ENCODE data around the gene ESYT2.
"Not testable (repeated sequence)": the region's sequence is repeated elsewhere in the genome, so short reads cannot be mapped to it uniquely, and the experiment has no call there.

Gene ESYT2

DNA sequence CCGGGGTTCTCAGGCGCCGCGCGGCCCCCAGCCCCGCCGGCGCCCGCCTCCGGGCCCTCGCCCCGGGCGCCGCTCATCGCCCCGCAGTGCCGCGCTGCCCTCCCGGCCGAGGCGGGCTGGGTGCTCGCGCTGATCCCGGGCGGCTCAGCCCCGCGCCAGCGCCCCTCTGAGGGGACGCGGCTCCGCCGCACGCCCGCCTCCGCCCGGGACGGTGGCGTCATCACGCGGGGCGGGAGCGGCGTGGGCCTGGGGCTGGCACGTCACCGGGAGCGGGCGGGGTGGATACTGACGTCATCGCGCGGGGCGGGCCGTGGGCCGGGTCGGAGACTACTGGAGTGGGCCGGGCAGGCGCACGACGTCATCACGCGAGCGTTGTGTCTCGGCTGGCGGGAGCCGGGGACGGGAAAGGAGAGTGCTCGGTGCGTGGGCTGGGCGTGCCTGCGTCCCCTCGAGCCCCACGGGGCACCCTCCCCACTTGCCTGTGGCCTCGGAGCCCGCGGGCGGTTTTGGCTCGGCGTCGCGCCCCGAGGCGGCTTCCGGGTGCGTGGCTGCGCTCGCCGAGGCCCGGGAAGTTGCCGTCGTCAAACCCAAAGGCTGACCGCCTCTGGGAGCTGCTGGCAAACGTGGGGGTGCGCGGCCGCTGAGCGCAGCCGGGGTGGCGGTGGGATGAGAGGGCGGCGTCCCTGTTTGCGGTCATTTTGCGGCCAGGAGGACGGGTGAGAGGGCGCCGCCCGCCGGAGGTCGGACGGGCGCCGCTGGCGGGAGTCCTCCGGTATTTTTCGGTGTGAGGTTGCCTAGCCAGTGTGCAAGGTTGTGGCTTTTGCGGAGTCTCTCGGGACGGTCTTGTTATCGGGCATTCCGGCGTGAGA lies at the start of gene ESYT2:
Gene ESYT2 (minus strand): TSS at position 168 of the 869 bp plus-strand sequence. CDS start 91 bp downstream, at position 77.
- Histone ChIP-seq H3K36me3 (ENCODE audit: control insufficient read depth in 1 of 2, insufficient read depth in 2 of 2, low read length in 2 of 2) (no peaks in the 10 kb centered on the region), H3K4me3 (ENCODE audit: low read depth in 1 of 2, low read length in 2 of 2) (peak within 1 kb of the TSS; percentile 83 to 84), H3K4me1 (ENCODE audit: control insufficient read depth in 1 of 2, insufficient read depth in 2 of 2, low read length in 2 of 2) (peaks cover 19 to 20% of the 10 kb centered on the region in 2 donors), H3K9me3 (ENCODE audit: control insufficient read depth in 1 of 2, low read length in 2 of 2) (no peaks in the 10 kb centered on the region), H3K27me3 (ENCODE audit: control insufficient read depth in 1 of 2, insufficient read depth in 2 of 2, low read length in 2 of 2) (no peaks in the 10 kb centered on the region), H3K9ac (ENCODE audit: low read depth in 1 of 2, low read length in 2 of 2) (peak within 1 kb of the TSS; percentile 98), H3K27ac (ENCODE audit: low read depth, low read length) (peak within 1 kb of the TSS; percentile 99)

DNA sequence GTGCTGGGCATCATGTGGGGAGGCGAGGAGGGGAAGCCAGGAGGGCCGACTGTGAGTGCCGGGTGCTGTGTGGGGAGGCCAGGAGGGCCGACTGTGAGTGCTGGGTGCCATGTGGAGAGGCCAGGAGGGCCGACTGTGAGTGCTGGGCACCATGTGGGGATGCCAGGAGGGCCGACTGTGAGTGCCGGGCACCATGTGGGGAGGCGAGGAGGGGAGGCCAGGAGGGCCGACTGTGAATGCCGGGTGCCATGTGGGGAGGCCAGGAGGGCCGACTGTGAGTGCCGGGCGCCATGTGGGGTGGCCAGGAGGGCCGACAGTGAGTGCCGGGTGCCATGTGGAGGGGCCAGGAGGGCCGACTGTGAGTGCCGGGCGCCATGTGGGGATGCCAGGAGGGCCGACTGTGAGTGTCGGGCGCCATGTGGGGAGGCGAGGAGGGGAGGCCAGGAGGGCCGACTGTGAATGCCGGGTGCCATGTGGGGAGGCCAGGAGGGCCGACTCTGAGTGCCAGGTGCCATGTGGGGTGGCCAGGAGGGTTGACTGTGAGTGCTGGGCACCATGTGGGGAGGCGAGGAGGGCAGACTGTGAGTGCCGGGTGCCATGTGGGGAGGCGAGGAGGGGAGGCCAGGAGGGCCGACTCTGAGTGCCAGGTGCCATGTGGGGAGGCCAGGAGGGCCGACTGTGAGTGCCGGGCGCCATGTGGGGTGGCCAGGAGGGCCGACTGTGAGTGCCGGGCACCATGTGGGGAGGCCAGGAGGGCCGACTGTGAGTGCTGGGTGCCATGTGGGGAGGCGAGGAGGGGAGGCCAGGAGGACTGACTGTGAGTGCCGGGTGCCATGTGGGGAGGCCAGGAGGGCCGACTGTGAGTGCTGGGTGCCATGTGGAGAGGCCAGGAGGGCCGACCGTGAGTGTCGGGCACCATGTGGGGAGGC lies 49.1 kb upstream of the ESYT2 start:
- not testable (repeated sequence) for H3K27ac ChIP-seq (ENCODE audit: low read depth, low read length); H3K9me3 ChIP-seq (ENCODE audit: control insufficient read depth in 1 of 2, low read length in 2 of 2); H3K4me1 ChIP-seq (ENCODE audit: control insufficient read depth in 1 of 2, insufficient read depth in 2 of 2, low read length in 2 of 2); H3K9ac ChIP-seq (ENCODE audit: low read depth in 1 of 2, low read length in 2 of 2); H3K4me3 ChIP-seq (ENCODE audit: low read depth in 1 of 2, low read length in 2 of 2); H3K27me3 ChIP-seq (ENCODE audit: control insufficient read depth in 1 of 2, insufficient read depth in 2 of 2, low read length in 2 of 2)
- peaks cover 24 to 45% of the 10 kb centered on the region in 2 donors for H3K36me3 ChIP-seq (ENCODE audit: control insufficient read depth in 1 of 2, insufficient read depth in 2 of 2, low read length in 2 of 2)

DNA sequence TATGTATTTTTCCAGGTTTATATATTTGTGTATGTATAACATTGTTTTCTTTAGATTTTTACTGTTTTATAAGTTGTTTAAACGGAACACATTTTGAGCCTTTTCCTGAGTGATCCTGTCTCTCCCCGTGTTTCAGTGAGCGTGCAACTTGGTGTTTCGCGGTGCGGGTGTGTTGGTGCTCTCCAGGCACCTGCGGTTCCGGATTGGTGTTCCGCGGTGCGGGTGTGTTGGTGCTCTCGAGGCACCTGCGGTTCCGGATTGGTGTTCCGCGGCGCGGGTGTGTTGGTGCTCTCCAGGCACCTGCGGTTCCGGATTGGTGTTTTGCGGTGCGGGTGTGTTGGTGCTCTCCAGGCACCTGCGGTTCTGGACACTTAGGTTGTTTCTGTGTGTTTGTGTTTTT lies 47.7 kb upstream of the ESYT2 start:
- H3K4me3 ChIP-seq (ENCODE audit: low read depth in 1 of 2, low read length in 2 of 2): no peak overlapping the region
- H3K27ac ChIP-seq (ENCODE audit: low read depth, low read length): no peak overlapping the region
- no peaks in the 10 kb centered on the region for H3K4me1 ChIP-seq (ENCODE audit: control insufficient read depth in 1 of 2, insufficient read depth in 2 of 2, low read length in 2 of 2)
- H3K9ac ChIP-seq (ENCODE audit: low read depth in 1 of 2, low read length in 2 of 2): no peak overlapping the region
- peaks cover 24 to 45% of the 10 kb centered on the region in 2 donors for H3K36me3 ChIP-seq (ENCODE audit: control insufficient read depth in 1 of 2, insufficient read depth in 2 of 2, low read length in 2 of 2)
- no peaks in the 10 kb centered on the region for H3K27me3 ChIP-seq (ENCODE audit: control insufficient read depth in 1 of 2, insufficient read depth in 2 of 2, low read length in 2 of 2)
- no peaks in the 10 kb centered on the region for H3K9me3 ChIP-seq (ENCODE audit: control insufficient read depth in 1 of 2, low read length in 2 of 2)

GRCh38 chr7:158869876-158870275 lies 40.6 kb upstream of the ESYT2 start:
- H3K4me1 ChIP-seq (ENCODE audit: control insufficient read depth in 1 of 2, insufficient read depth in 2 of 2, low read length in 2 of 2): peaks cover 16 to 17% of the 10 kb centered on the region in 2 donors
- no peak overlapping the region for H3K4me3 ChIP-seq (ENCODE audit: low read depth in 1 of 2, low read length in 2 of 2)
- H3K36me3 ChIP-seq (ENCODE audit: control insufficient read depth in 1 of 2, insufficient read depth in 2 of 2, low read length in 2 of 2): peaks cover 11 to 21% of the 10 kb centered on the region in 2 donors
- H3K27ac ChIP-seq (ENCODE audit: low read depth, low read length): no peak overlapping the region
- no peaks in the 10 kb centered on the region for H3K9me3 ChIP-seq (ENCODE audit: control insufficient read depth in 1 of 2, low read length in 2 of 2)
- H3K27me3 ChIP-seq (ENCODE audit: control insufficient read depth in 1 of 2, insufficient read depth in 2 of 2, low read length in 2 of 2): no peaks in the 10 kb centered on the region
- H3K9ac ChIP-seq (ENCODE audit: low read depth in 1 of 2, low read length in 2 of 2): no peak overlapping the region

DNA sequence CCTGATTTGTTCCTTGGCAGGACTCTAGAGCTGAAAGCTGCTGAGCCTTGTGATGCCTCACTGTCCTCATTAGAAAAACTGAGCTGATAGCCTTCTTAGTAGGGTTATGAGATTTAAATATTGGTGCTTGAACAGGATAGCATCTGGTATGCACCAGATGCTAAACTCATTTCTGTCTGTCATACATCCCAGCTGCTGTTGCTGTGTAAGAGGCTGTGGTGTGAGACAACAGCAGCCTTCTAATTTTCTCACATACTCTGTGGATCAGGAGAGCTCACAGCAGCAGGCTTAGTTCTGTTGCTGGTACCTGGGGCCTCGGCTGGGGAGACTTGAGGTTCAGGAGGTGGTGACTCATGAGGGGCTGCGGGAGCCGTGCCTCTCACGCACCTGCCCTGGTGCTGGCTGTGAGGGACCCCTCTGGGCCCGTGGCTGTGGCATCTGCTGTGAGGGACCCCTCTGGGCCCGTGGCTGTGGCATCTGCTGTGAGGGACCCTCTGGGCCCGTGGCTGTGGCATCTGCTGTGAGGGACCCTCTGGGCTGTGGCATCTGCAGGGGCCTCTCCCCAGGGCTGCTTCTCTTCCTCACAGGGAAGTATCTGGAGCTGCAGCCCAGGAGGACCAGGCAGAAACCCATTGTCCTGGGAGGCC lies 39.6 kb upstream of the ESYT2 start:
- no peak overlapping the region for H3K4me3 ChIP-seq (ENCODE audit: low read depth in 1 of 2, low read length in 2 of 2)
- peaks cover 6 to 15% of the 10 kb centered on the region in 2 donors for H3K36me3 ChIP-seq (ENCODE audit: control insufficient read depth in 1 of 2, insufficient read depth in 2 of 2, low read length in 2 of 2)
- H3K27me3 ChIP-seq (ENCODE audit: control insufficient read depth in 1 of 2, insufficient read depth in 2 of 2, low read length in 2 of 2): no peaks in the 10 kb centered on the region
- H3K9ac ChIP-seq (ENCODE audit: low read depth in 1 of 2, low read length in 2 of 2): no peak overlapping the region
- H3K27ac ChIP-seq (ENCODE audit: low read depth, low read length): no peak overlapping the region
- H3K4me1 ChIP-seq (ENCODE audit: control insufficient read depth in 1 of 2, insufficient read depth in 2 of 2, low read length in 2 of 2): peaks cover 24 to 26% of the 10 kb centered on the region in 2 donors
- H3K9me3 ChIP-seq (ENCODE audit: control insufficient read depth in 1 of 2, low read length in 2 of 2): no peaks in the 10 kb centered on the region

- Histone ChIP-seq H3K27me3 (ENCODE audit: control insufficient read depth in 1 of 2, insufficient read depth in 2 of 2, low read length in 2 of 2) (no peaks in the 10 kb centered on the region), H3K36me3 (ENCODE audit: control insufficient read depth in 1 of 2, insufficient read depth in 2 of 2, low read length in 2 of 2) (peaks cover 6 to 15% of the 10 kb centered on the region in 2 donors), H3K27ac (ENCODE audit: low read depth, low read length) (no peak overlapping the region)
These were observed 38.1 kb upstream of the ESYT2 start for GRCh38 chr7:158867214-158867984.

GRCh38 chr7:158865977-158866376 lies 36.7 kb upstream of the ESYT2 start:
- peaks cover 24 to 26% of the 10 kb centered on the region in 2 donors for H3K4me1 ChIP-seq (ENCODE audit: control insufficient read depth in 1 of 2, insufficient read depth in 2 of 2, low read length in 2 of 2)

More at GRCh38 chr7:158867214-158867984, 38.1 kb upstream of the ESYT2 start:
- Histone ChIP-seq H3K9me3 (ENCODE audit: control insufficient read depth in 1 of 2, low read length in 2 of 2) (no peaks in the 10 kb centered on the region), H3K4me1 (ENCODE audit: control insufficient read depth in 1 of 2, insufficient read depth in 2 of 2, low read length in 2 of 2) (peaks cover 24 to 26% of the 10 kb centered on the region in 2 donors), H3K9ac (ENCODE audit: low read depth in 1 of 2, low read length in 2 of 2) (no peak overlapping the region), H3K4me3 (ENCODE audit: low read depth in 1 of 2, low read length in 2 of 2) (no peak overlapping the region)

DNA sequence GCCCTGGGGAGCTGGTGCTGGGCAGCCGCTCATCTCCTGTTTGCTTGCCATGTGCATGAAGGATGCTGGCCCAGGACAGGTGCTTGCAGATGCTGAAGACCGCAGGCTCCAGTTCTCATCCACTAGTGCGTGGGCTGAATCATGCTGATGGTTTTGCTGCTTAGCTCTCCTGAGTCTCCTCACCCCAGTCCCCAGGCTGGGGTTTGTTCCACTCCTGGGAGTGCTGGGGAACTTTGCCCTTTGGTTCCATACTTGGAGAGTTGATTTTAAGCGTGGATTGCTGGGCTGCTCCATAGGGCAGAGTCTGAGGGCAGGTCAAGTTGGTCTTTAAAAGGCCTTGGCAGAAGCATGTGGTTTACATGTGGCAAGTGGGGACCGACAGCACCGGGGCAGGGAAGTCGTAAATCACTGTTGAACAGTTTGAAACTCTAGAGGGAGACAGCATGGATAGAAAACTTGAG lies 36.2 kb upstream of the ESYT2 start:
- Histone ChIP-seq H3K9ac (ENCODE audit: low read depth in 1 of 2, low read length in 2 of 2) (peak overlapping the region; percentile 33 to 48), H3K27ac (ENCODE audit: low read depth, low read length) (peak overlapping the region; percentile 72), H3K9me3 (ENCODE audit: control insufficient read depth in 1 of 2, low read length in 2 of 2) (no peaks in the 10 kb centered on the region), H3K36me3 (ENCODE audit: control insufficient read depth in 1 of 2, insufficient read depth in 2 of 2, low read length in 2 of 2) (peaks cover 0 to under 1% of the 10 kb centered on the region in 2 donors), H3K4me1 (ENCODE audit: control insufficient read depth in 1 of 2, insufficient read depth in 2 of 2, low read length in 2 of 2) (peaks cover 24 to 26% of the 10 kb centered on the region in 2 donors), H3K4me3 (ENCODE audit: low read depth in 1 of 2, low read length in 2 of 2) (no peak overlapping the region), H3K27me3 (ENCODE audit: control insufficient read depth in 1 of 2, insufficient read depth in 2 of 2, low read length in 2 of 2) (no peaks in the 10 kb centered on the region)

More at GRCh38 chr7:158865977-158866376, 36.7 kb upstream of the ESYT2 start:
- Histone ChIP-seq H3K27ac (ENCODE audit: low read depth, low read length) (peak overlapping the region; percentile 72), H3K4me3 (ENCODE audit: low read depth in 1 of 2, low read length in 2 of 2) (peak overlapping the region in 1 of 2 donors; percentile 11), H3K36me3 (ENCODE audit: control insufficient read depth in 1 of 2, insufficient read depth in 2 of 2, low read length in 2 of 2) (peaks cover 3 to 6% of the 10 kb centered on the region in 2 donors), H3K9me3 (ENCODE audit: control insufficient read depth in 1 of 2, low read length in 2 of 2) (no peaks in the 10 kb centered on the region), H3K9ac (ENCODE audit: low read depth in 1 of 2, low read length in 2 of 2) (peak overlapping the region in 1 of 2 donors; percentile 18), H3K27me3 (ENCODE audit: control insufficient read depth in 1 of 2, insufficient read depth in 2 of 2, low read length in 2 of 2) (no peaks in the 10 kb centered on the region)

DNA sequence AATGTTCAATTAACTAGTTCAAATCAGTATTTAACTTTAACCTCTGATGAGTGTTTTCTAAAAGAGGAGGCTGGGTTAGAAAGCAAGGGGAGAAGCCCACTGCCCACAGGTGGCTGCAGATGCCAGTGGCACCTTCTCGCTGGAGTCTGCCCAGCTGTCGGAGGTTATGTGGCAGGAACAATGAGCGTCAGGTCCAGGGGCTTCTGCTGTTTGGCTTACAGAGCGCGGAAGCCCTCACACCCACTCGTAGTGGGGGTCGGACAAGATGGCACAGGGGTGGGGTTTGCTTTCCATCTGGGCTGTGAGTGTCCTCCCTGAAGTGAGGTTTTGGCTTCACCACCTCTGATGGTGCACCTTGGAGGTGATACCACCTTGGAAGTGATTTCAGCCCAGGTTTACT lies 35.5 kb upstream of the ESYT2 start:
- H3K9ac ChIP-seq (ENCODE audit: low read depth in 1 of 2, low read length in 2 of 2): peak overlapping the region in 1 of 2 donors; percentile 62

More for the DNA sequence above, 35.5 kb upstream of the ESYT2 start:
- peaks cover 24 to 26% of the 10 kb centered on the region in 2 donors for H3K4me1 ChIP-seq (ENCODE audit: control insufficient read depth in 1 of 2, insufficient read depth in 2 of 2, low read length in 2 of 2)
- no peaks in the 10 kb centered on the region for H3K36me3 ChIP-seq (ENCODE audit: control insufficient read depth in 1 of 2, insufficient read depth in 2 of 2, low read length in 2 of 2)
- peak overlapping the region; percentile 72 for H3K27ac ChIP-seq (ENCODE audit: low read depth, low read length)
- peak overlapping the region in 1 of 2 donors; percentile 17 for H3K4me3 ChIP-seq (ENCODE audit: low read depth in 1 of 2, low read length in 2 of 2)
- no peaks in the 10 kb centered on the region for H3K27me3 ChIP-seq (ENCODE audit: control insufficient read depth in 1 of 2, insufficient read depth in 2 of 2, low read length in 2 of 2)
- H3K9me3 ChIP-seq (ENCODE audit: control insufficient read depth in 1 of 2, low read length in 2 of 2): no peaks in the 10 kb centered on the region
